ENCODE data around the gene MEPCE. TPM values are rescaled to one million over a fixed set of nuclear protein-coding genes. Genes with fewer than 3 reads are reported as not detected.

MEPCE gene
- total and polyA plus RNA-seq, 9 of the 15 experiments (the other 6 are each of a cell fraction or from before 2014, with no cell fraction given) = 10.9 to 76.3 (median 44.1) TPM

GRCh38 chr7:100433592-100434296, 4.1 kb downstream of the MEPCE start (continued):
- TF ChIP-seq NR0B1 (IDR thresholded peaks at IDR 0.05; ENCODE audit: partially characterized antibody) (no peak), ZNF830 (CRISPR knock-in tag; IDR thresholded peaks at IDR 0.05) (no peak), TSC22D4 (tag; IDR thresholded peaks at IDR 0.05) (no peak), ZBTB7A (IDR thresholded peaks at IDR 0.05; ENCODE audit: borderline replicate concordance, control insufficient read depth, low read depth, low read length) (0 out of 2 replicates have a peak, but pooled peaks have one; percentile 24), CREBBP (IDR thresholded peaks at IDR 0.05; ENCODE audit: low read depth, low read length) (no peak), ZNF445 (CRISPR knock-in tag; IDR thresholded peaks at IDR 0.05; ENCODE audit: low read depth) (no peak), RFX1 (IDR thresholded peaks at IDR 0.05) (no peak), ZNF12 (CRISPR knock-in tag; IDR thresholded peaks at IDR 0.05) (no peak), DMBX1 (CRISPR knock-in tag; IDR thresholded peaks at IDR 0.05; ENCODE audit: borderline replicate concordance) (no peak), C11orf30 (IDR thresholded peaks at IDR 0.05; ENCODE audit: low read depth) (no peak), HDAC6 (IDR thresholded peaks at IDR 0.05; ENCODE audit: low read depth, low read length) (no peak), PHB (CRISPR knock-in tag; IDR thresholded peaks at IDR 0.05) (no peak), RFX7 (CRISPR knock-in tag; IDR thresholded peaks at IDR 0.05) (no peak), HDGF (IDR thresholded peaks at IDR 0.05) (no peak), MNT (conservative IDR thresholded peaks at IDR 0.05) (0 out of 4 replicates have a peak, but pooled peaks of 1 of the 2 experiments have one; percentile 21)
